HG02610 (cell line): Measurements from ENCODE around the gene ZNF281.
"Not testable (repeated sequence)": the region's sequence is repeated elsewhere in the genome, so short reads cannot be mapped to it uniquely, and the experiment has no call there.

Experiments used
- ATAC-seq: cut with Tn5 transposase; IDR thresholded peaks from one replicate; pipeline ENCODE4 v1.9.1; 2021; ENCODE audit warnings: mild to moderate bottlenecking, moderate library complexity; ENCODE audit not compliant: unreplicated experiment

The ZNF281 gene

GRCh38 chr1:200409761-200410565, at the start of gene ZNF281:
TSS of gene ZNF281 (minus strand) at chr1:200410036. CDS start at chr1:200409705, 331 bp downstream.
- peak; percentile 91 for ATAC-seq

GRCh38 chr1:200458780-200459179, 48.9 kb upstream of the ZNF281 start:
- ATAC-seq: no peak

- no peak for ATAC-seq
Measured at GRCh38 chr1:200457810-200458209, 48.0 kb upstream of the ZNF281 start.

- ATAC-seq: no peak
Measured at GRCh38 chr1:200454425-200454824, 44.6 kb upstream of the ZNF281 start.

- no peak for ATAC-seq
Measured at GRCh38 chr1:200453553-200453905, 43.7 kb upstream of the ZNF281 start.

GRCh38 chr1:200452850-200453552, 43.2 kb upstream of the ZNF281 start:
- ATAC-seq: no peak

GRCh38 chr1:200448034-200448762, 38.4 kb upstream of the ZNF281 start:
- peak; percentile 88 for ATAC-seq

GRCh38 chr1:200445213-200445612, 35.4 kb upstream of the ZNF281 start:
- no peak for ATAC-seq

GRCh38 chr1:200444478-200444877, 34.6 kb upstream of the ZNF281 start:
- no peak for ATAC-seq

GRCh38 chr1:200443860-200444259, 34.0 kb upstream of the ZNF281 start:
- no peak for ATAC-seq

- ATAC-seq: no peak
Measured at GRCh38 chr1:200442537-200443156, 32.8 kb upstream of the ZNF281 start.

- no peak for ATAC-seq
Measured at GRCh38 chr1:200442023-200442422, 32.2 kb upstream of the ZNF281 start.

GRCh38 chr1:200438911-200439310, 29.1 kb upstream of the ZNF281 start:
- no peak for ATAC-seq

- ATAC-seq: not testable (repeated sequence)
Measured at GRCh38 chr1:200438413-200438812, 28.6 kb upstream of the ZNF281 start.

- ATAC-seq: no peak
Measured at GRCh38 chr1:200437556-200438203, 27.8 kb upstream of the ZNF281 start.

- no peak for ATAC-seq
Measured at GRCh38 chr1:200437088-200437487, 27.3 kb upstream of the ZNF281 start.

- ATAC-seq: no peak
Measured at GRCh38 chr1:200436436-200436835, 26.6 kb upstream of the ZNF281 start.

- no peak for ATAC-seq
Measured at GRCh38 chr1:200435200-200435780, 25.5 kb upstream of the ZNF281 start.

- ATAC-seq: no peak
Measured at GRCh38 chr1:200433586-200433985, 23.8 kb upstream of the ZNF281 start.

GRCh38 chr1:200432586-200432985, 22.8 kb upstream of the ZNF281 start:
- ATAC-seq: no peak
